ENCODE measurements around the gene TAC4.

Gene TAC4

GRCh38 chr17:49798738-49799137 is 49.1 kb downstream of the TAC4 start:
- no peak for DNase-seq

- DNase-seq, result peak; percentile 8
Observed at GRCh38 chr17:49798182-49798581, 49.7 kb downstream of the TAC4 start.

DNA sequence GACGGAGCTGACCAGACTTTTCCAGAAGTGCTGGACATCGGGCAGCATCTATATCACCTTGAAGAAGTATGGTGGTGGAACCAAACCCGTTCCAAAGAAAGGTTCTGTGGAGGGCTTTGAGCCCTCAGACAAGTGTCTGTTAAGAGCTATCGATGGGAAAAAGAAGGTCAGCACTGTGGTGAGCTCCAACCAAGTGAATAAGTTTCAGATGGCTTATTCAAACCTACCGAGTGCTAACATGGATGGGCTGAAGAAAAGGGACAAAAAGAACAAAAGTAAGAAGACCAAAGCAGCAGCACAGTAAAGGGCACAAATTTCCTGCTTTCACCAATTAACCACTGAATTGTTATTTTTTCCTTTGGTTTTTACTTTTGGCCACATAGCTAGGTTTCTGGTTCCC is 52.5 kb downstream of the TAC4 start:
- DNase-seq, result no peak

- no peak for DNase-seq
Observed at GRCh38 chr17:49793309-49793708, 54.6 kb downstream of the TAC4 start.

GRCh38 chr17:49789243-49789578 is 58.7 kb downstream of the TAC4 start:
- DNase-seq, result no peak

DNA sequence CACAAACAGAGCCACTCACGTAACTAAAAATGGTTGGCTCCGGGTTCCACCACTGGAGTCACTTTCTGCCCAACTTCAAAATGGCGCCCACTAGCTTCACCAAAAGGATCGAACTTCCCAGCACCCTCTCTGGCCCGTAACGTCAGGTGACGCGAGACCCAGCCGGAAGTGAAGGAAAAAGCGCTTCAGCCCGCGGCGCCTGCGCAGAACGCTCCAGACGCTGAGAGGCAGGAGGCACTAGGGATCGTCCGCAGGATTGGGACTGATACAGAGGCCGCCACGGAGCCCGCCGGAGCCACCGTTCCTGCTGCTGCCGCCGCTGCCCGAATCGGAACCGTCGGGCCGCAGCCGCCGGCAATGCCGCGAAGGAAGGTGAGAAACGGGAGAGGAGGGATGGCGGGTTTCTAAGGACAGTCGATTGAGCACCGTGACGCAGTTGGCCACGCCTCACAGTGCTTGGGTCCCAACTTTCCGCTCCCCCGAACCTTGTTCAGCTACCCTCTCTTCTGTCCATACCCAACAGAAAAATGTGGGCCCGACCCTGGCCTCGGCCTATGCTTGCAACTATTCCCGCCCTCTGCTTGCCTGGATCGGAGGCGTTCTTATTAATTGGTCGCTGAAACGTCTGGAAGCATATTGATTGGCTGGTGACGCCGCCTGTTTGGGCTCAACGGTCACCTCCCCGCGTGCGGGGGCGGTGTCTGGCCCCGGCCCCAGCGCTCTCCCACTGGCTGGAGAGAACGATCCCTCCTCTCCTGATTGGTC is 59.2 kb downstream of the TAC4 start, which contains the start of gene KAT7:
Gene KAT7, plus strand, starts transcription at position 204 of the 765 bp plus-strand sequence. Its CDS starts 154 bp downstream, at position 358.
- DNase-seq, result peak; percentile 99

Data from fibroblast of skin of back (primary cell).